NCI-H2107 treated with DMSO at 0.1 percent for 48 hours (cell line): Measurements from ENCODE around the gene TAS2R3.
"Not testable (repeated sequence)": the region's sequence is repeated elsewhere in the genome, so short reads cannot be mapped to it uniquely, and the experiment has no call there.

Experiments used
- DNase-seq: peaks from one replicate; lab custom pipeline; 2025; ENCODE audit not compliant: unreplicated experiment; lab: John Stamatoyannopoulos, UW

Gene TAS2R3

GRCh38 chr7:141763797-141764196 lies at the start of gene TAS2R3:
Gene TAS2R3, plus strand, starts transcription at chr7:141764097. Its CDS starts 62 bp downstream, at chr7:141764159.
- no peak for DNase-seq

- DNase-seq, result no peak
Observed at GRCh38 chr7:141714571-141714970, 49.3 kb upstream of the TAS2R3 start.

- no peak for DNase-seq
Observed at GRCh38 chr7:141715018-141715417, 48.9 kb upstream of the TAS2R3 start.

GRCh38 chr7:141715794-141716689 lies 47.9 kb upstream of the TAS2R3 start:
- no peak for DNase-seq

- no peak for DNase-seq
Observed at GRCh38 chr7:141717450-141717849, 46.4 kb upstream of the TAS2R3 start.

- no peak for DNase-seq
Observed at GRCh38 chr7:141722529-141722928, 41.4 kb upstream of the TAS2R3 start.

- no peak for DNase-seq
Observed at GRCh38 chr7:141729020-141729419, 34.9 kb upstream of the TAS2R3 start.

GRCh38 chr7:141731476-141732149 lies 32.3 kb upstream of the TAS2R3 start:
- DNase-seq, result no peak

- DNase-seq, result peak; percentile 82
Observed at GRCh38 chr7:141737118-141737835, 26.6 kb upstream of the TAS2R3 start.

- DNase-seq, result peak; percentile 98
Observed at GRCh38 chr7:141737836-141738591, 25.9 kb upstream of the TAS2R3 start, which contains the start of gene SSBP1. Gene SSBP1, plus strand, starts transcription at chr7:141738358. Its CDS starts 809 bp downstream, at chr7:141739167.

- DNase-seq, result no peak
Observed at GRCh38 chr7:141738592-141739013, 25.3 kb upstream of the TAS2R3 start.

- DNase-seq, result no peak
Observed at GRCh38 chr7:141739250-141739649, 24.6 kb upstream of the TAS2R3 start.

- DNase-seq, result no peak
Observed at GRCh38 chr7:141742229-141742628, 21.7 kb upstream of the TAS2R3 start.

GRCh38 chr7:141744131-141744530 lies 19.8 kb upstream of the TAS2R3 start:
- no peak for DNase-seq

GRCh38 chr7:141748396-141748795 lies 15.5 kb upstream of the TAS2R3 start:
- no peak for DNase-seq

- not testable (repeated sequence) for DNase-seq
Observed at GRCh38 chr7:141751904-141752303, 12.0 kb upstream of the TAS2R3 start.

- DNase-seq, result no peak
Observed at GRCh38 chr7:141752634-141753033, 11.3 kb upstream of the TAS2R3 start.

- DNase-seq, result no peak
Observed at GRCh38 chr7:141754939-141755338, 9.0 kb upstream of the TAS2R3 start.

- DNase-seq, result not testable (repeated sequence)
Observed at GRCh38 chr7:141770083-141770583, 6.2 kb downstream of the TAS2R3 start.

GRCh38 chr7:141776374-141776773 lies 12.5 kb downstream of the TAS2R3 start, which contains the start of gene TAS2R4:
Gene TAS2R4, plus strand, starts transcription at chr7:141776674. Its CDS starts 1,815 bp downstream, at chr7:141778489.
- no peak for DNase-seq
